ENCODE data around the gene HSPA1B. TPM values are rescaled to one million over a fixed set of nuclear protein-coding genes. Genes with fewer than 3 reads are reported as not detected.

The HSPA1B gene
- polyA plus RNA-seq, result 100 to 1,000 TPM in 1 of 4 donors, 10 to 100 TPM in 3; 16.5 to 130 (median 35.0) TPM
- long read RNA-seq, donor 1, transcript HSPA1B-201 (1 exons, 2,521 nt), result major isoform, 97 of 97 reads
- long read RNA-seq, donor 1, partial matches to known transcripts, result 0 of 97 reads
- long read RNA-seq, donor 1, other reads (novel, unspliced or antisense), result 0 of 97 reads
- long read RNA-seq, donor 2, transcript HSPA1B-201 (1 exons, 2,521 nt), result major isoform, 65 of 65 reads
- long read RNA-seq, donor 2, partial matches to known transcripts, result 0 of 65 reads
- long read RNA-seq, donor 2, other reads (novel, unspliced or antisense), result 0 of 65 reads
- long read RNA-seq, donor 3, transcript HSPA1B-201 (1 exons, 2,521 nt), result major isoform, 48 of 48 reads
- long read RNA-seq, donor 3, partial matches to known transcripts, result 0 of 48 reads
- long read RNA-seq, donor 3, other reads (novel, unspliced or antisense), result 0 of 48 reads
- long read RNA-seq, donor 4, transcript HSPA1B-201 (1 exons, 2,521 nt), result major isoform, 5 of 5 reads
- long read RNA-seq, donor 4, partial matches to known transcripts, result 0 of 5 reads
- long read RNA-seq, donor 4, other reads (novel, unspliced or antisense), result 0 of 5 reads
- long read RNA-seq, donor 5, transcript HSPA1B-201 (1 exons, 2,521 nt), result major isoform, 43 of 43 reads
- long read RNA-seq, donor 5, partial matches to known transcripts, result 0 of 43 reads
- long read RNA-seq, donor 5, other reads (novel, unspliced or antisense), result 0 of 43 reads
- long read RNA-seq, donor 6, transcript HSPA1B-201 (1 exons, 2,521 nt), result major isoform, 58 of 58 reads
- long read RNA-seq, donor 6, partial matches to known transcripts, result 0 of 58 reads
- long read RNA-seq, donor 6, other reads (novel, unspliced or antisense), result 0 of 58 reads
- long read RNA-seq, donor 7, transcript HSPA1B-201 (1 exons, 2,521 nt), result major isoform, 307 of 307 reads
- long read RNA-seq, donor 7, partial matches to known transcripts, result 0 of 307 reads
- long read RNA-seq, donor 7, other reads (novel, unspliced or antisense), result 0 of 307 reads
- long read RNA-seq, donor 8, transcript HSPA1B-201 (1 exons, 2,521 nt), result major isoform, 10 of 10 reads
- long read RNA-seq, donor 8, partial matches to known transcripts, result 0 of 10 reads
- long read RNA-seq, donor 8, other reads (novel, unspliced or antisense), result 0 of 10 reads
- long read RNA-seq, donor 9, transcript HSPA1B-201 (1 exons, 2,521 nt), result major isoform, 42 of 42 reads
- long read RNA-seq, donor 9, partial matches to known transcripts, result 0 of 42 reads
- long read RNA-seq, donor 9, other reads (novel, unspliced or antisense), result 0 of 42 reads
- long read RNA-seq, donor 10, transcript HSPA1B-201 (1 exons, 2,521 nt), result major isoform, 106 of 106 reads
- long read RNA-seq, donor 10, partial matches to known transcripts, result 0 of 106 reads
- long read RNA-seq, donor 10, other reads (novel, unspliced or antisense), result 0 of 106 reads

DNA sequence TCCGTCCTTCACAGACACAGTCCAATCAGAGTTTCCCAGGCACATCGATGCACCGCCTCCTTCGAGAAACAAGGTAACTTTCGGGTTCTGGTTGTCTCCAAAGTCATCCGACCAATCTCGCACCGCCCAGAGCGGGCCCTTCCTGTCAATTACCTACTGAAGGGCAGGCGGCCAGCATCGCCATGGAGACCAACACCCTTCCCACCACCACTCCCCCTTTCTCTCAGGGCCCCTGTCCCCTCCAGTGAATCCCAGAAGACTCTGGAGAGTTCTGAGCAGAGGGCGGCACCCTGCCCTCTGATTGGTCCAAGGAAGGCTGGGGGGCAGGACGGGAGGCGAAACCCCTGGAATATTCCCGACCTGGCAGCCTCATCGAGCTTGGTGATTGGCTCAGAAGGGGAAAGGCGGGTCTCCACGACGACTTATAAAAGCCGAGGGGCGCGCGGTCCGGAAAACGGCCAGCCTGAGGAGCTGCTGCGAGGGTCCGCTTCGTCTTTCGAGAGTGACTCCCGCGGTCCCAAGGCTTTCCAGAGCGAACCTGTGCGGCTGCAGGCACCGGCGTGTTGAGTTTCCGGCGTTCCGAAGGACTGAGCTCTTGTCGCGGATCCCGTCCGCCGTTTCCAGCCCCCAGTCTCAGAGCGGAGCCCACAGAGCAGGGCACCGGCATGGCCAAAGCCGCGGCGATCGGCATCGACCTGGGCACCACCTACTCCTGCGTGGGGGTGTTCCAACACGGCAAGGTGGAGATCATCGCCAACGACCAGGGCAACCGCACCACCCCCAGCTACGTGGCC lies at the start of gene HSPA1B:
TSS of gene HSPA1B (plus strand) at position 453 of the 794 bp plus-strand sequence. CDS start at position 666, 213 bp downstream.
- Histone ChIP-seq H3K27me3 (ENCODE audit: control insufficient read depth in 3 of 3, insufficient read depth in 3 of 3, low read length in 3 of 3) (no peaks in the 10 kb centered on the region), H3K36me3 (ENCODE audit: control insufficient read depth in 3 of 3, insufficient read depth in 2 of 3, low read depth in 1 of 3, low read length in 3 of 3) (peaks cover 0 to 4% (median 0%) of the 10 kb centered on the region in 3 donors), H3K9me3 (ENCODE audit: control insufficient read depth in 2 of 2, insufficient read depth in 1 of 2, low read depth in 1 of 2, low read length in 1 of 2) (no peaks in the 10 kb centered on the region), H3K4me3 (ENCODE audit: low read depth in 1 of 3, low read length in 3 of 3) (peak within 1 kb of the TSS; percentile 77 to 84 (median 80)), H3K27ac (ENCODE audit: low read depth in 1 of 3, low read length in 2 of 3) (peak within 1 kb of the TSS; percentile 95 to 100 (median 96)), H3K4me1 (ENCODE audit: control insufficient read depth in 3 of 3, insufficient read depth in 2 of 3, low read depth in 1 of 3, low read length in 2 of 3) (peaks cover 0 to 23% (median 4%) of the 10 kb centered on the region in 3 donors)
- 0% methylated on average over 42 to 52 of the region's 56 CpGs for WGBS, 3 donors
- peak; percentile 95 to 100 for DNase-seq
- no peak for FAIRE-seq

- DNase-seq, result no peak
- Histone ChIP-seq H3K27ac (ENCODE audit: low read depth in 1 of 3, low read length in 2 of 3) (peak overlapping the region in 2 of 3 donors; percentile 79 to 93), H3K4me3 (ENCODE audit: low read depth in 1 of 3, low read length in 3 of 3) (no peak overlapping the region), H3K4me1 (ENCODE audit: control insufficient read depth in 3 of 3, insufficient read depth in 2 of 3, low read depth in 1 of 3, low read length in 2 of 3) (peaks cover 0 to 37% (median 4%) of the 10 kb centered on the region in 3 donors), H3K27me3 (ENCODE audit: control insufficient read depth in 3 of 3, insufficient read depth in 3 of 3, low read length in 3 of 3) (no peaks in the 10 kb centered on the region), H3K36me3 (ENCODE audit: control insufficient read depth in 3 of 3, insufficient read depth in 2 of 3, low read depth in 1 of 3, low read length in 3 of 3) (peaks cover 0 to 57% (median 11%) of the 10 kb centered on the region in 3 donors), H3K9me3 (ENCODE audit: control insufficient read depth in 2 of 2, insufficient read depth in 1 of 2, low read depth in 1 of 2, low read length in 1 of 2) (no peaks in the 10 kb centered on the region)
- 93 to 95% (median 93%) methylated on average over 5 of the region's 5 CpGs for WGBS, 3 donors
- FAIRE-seq, result no peak
Measured at GRCh38 chr6:31778193-31778592, 49.3 kb upstream of the HSPA1B start.

- no peak for FAIRE-seq
- Histone ChIP-seq H3K27ac (ENCODE audit: low read depth in 1 of 3, low read length in 2 of 3) (no peak overlapping the region), H3K9me3 (ENCODE audit: control insufficient read depth in 2 of 2, insufficient read depth in 1 of 2, low read depth in 1 of 2, low read length in 1 of 2) (no peaks in the 10 kb centered on the region), H3K27me3 (ENCODE audit: control insufficient read depth in 3 of 3, insufficient read depth in 3 of 3, low read length in 3 of 3) (no peaks in the 10 kb centered on the region), H3K4me1 (ENCODE audit: control insufficient read depth in 3 of 3, insufficient read depth in 2 of 3, low read depth in 1 of 3, low read length in 2 of 3) (peaks cover 0 to 37% (median 4%) of the 10 kb centered on the region in 3 donors), H3K4me3 (ENCODE audit: low read depth in 1 of 3, low read length in 3 of 3) (no peak overlapping the region), H3K36me3 (ENCODE audit: control insufficient read depth in 3 of 3, insufficient read depth in 2 of 3, low read depth in 1 of 3, low read length in 3 of 3) (peaks cover 0 to 66% (median 16%) of the 10 kb centered on the region in 3 donors)
- DNase-seq, result no peak
- 89 to 94% (median 94%) methylated on average over 40 to 43 of the region's 43 CpGs for WGBS, 3 donors
Measured at GRCh38 chr6:31778999-31779885, 48.3 kb upstream of the HSPA1B start.

DNA sequence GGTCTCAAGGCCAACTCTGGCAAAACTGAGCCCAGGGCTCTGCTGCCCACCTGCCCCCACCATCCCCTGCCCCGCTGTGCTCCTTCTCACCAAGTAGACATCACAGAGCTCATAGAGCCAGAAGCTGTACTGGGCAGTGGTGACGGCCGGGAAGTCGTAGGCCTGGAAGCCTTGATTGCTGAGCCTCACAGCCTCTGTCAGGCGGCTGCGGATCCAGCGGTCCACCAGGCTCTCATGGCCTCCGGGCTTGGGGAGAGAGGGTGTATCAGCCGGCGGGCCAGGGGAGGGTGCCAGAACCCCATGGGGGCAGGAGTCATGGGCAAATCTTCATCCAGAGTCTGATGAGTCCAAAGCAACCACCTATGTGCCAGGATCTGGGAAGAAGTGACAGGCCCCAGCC lies 47.6 kb upstream of the HSPA1B start:
- FAIRE-seq (no peak), DNase-seq (no peak)
- Histone ChIP-seq H3K36me3 (ENCODE audit: control insufficient read depth in 3 of 3, insufficient read depth in 2 of 3, low read depth in 1 of 3, low read length in 3 of 3) (peaks cover 0 to 72% (median 17%) of the 10 kb centered on the region in 3 donors), H3K27me3 (ENCODE audit: control insufficient read depth in 3 of 3, insufficient read depth in 3 of 3, low read length in 3 of 3) (no peaks in the 10 kb centered on the region), H3K4me3 (ENCODE audit: low read depth in 1 of 3, low read length in 3 of 3) (no peak overlapping the region), H3K9me3 (ENCODE audit: control insufficient read depth in 2 of 2, insufficient read depth in 1 of 2, low read depth in 1 of 2, low read length in 1 of 2) (no peaks in the 10 kb centered on the region), H3K4me1 (ENCODE audit: control insufficient read depth in 3 of 3, insufficient read depth in 2 of 3, low read depth in 1 of 3, low read length in 2 of 3) (peaks cover 0 to 33% (median 4%) of the 10 kb centered on the region in 3 donors), H3K27ac (ENCODE audit: low read depth in 1 of 3, low read length in 2 of 3) (no peak overlapping the region)
- 93 to 95% (median 94%) methylated on average over 10 of the region's 10 CpGs for WGBS, 3 donors

- no peak for FAIRE-seq
- Histone ChIP-seq H3K4me3 (ENCODE audit: low read depth in 1 of 3, low read length in 3 of 3) (no peak overlapping the region), H3K4me1 (ENCODE audit: control insufficient read depth in 3 of 3, insufficient read depth in 2 of 3, low read depth in 1 of 3, low read length in 2 of 3) (peaks cover 0 to 26% (median 4%) of the 10 kb centered on the region in 3 donors), H3K36me3 (ENCODE audit: control insufficient read depth in 3 of 3, insufficient read depth in 2 of 3, low read depth in 1 of 3, low read length in 3 of 3) (peaks cover 0 to 80% (median 17%) of the 10 kb centered on the region in 3 donors), H3K9me3 (ENCODE audit: control insufficient read depth in 2 of 2, insufficient read depth in 1 of 2, low read depth in 1 of 2, low read length in 1 of 2) (no peaks in the 10 kb centered on the region), H3K27ac (ENCODE audit: low read depth in 1 of 3, low read length in 2 of 3) (no peak overlapping the region), H3K27me3 (ENCODE audit: control insufficient read depth in 3 of 3, insufficient read depth in 3 of 3, low read length in 3 of 3) (no peaks in the 10 kb centered on the region)
- 85 to 91% (median 89%) methylated on average over 20 of the region's 20 CpGs for WGBS, 3 donors
- DNase-seq, result no peak
Measured at GRCh38 chr6:31780507-31781243, 46.9 kb upstream of the HSPA1B start.

- Histone ChIP-seq H3K4me1 (ENCODE audit: control insufficient read depth in 3 of 3, insufficient read depth in 2 of 3, low read depth in 1 of 3, low read length in 2 of 3) (peaks cover 0 to 17% (median 2%) of the 10 kb centered on the region in 3 donors), H3K9me3 (ENCODE audit: control insufficient read depth in 2 of 2, insufficient read depth in 1 of 2, low read depth in 1 of 2, low read length in 1 of 2) (no peaks in the 10 kb centered on the region), H3K36me3 (ENCODE audit: control insufficient read depth in 3 of 3, insufficient read depth in 2 of 3, low read depth in 1 of 3, low read length in 3 of 3) (peaks cover 0 to 87% (median 17%) of the 10 kb centered on the region in 3 donors), H3K27ac (ENCODE audit: low read depth in 1 of 3, low read length in 2 of 3) (no peak overlapping the region), H3K27me3 (ENCODE audit: control insufficient read depth in 3 of 3, insufficient read depth in 3 of 3, low read length in 3 of 3) (no peaks in the 10 kb centered on the region), H3K4me3 (ENCODE audit: low read depth in 1 of 3, low read length in 3 of 3) (no peak overlapping the region)
- DNase-seq, result no peak
- WGBS, 3 donors, result 91 to 96% (median 95%) methylated on average over 23 of the region's 23 CpGs
- no peak for FAIRE-seq
Measured at GRCh38 chr6:31781244-31782125, 46.1 kb upstream of the HSPA1B start.
